Ureter (tissue), 1 donor: Measurements from ENCODE around the gene C11orf98. TPM values are rescaled to one million over a fixed set of nuclear protein-coding genes. Genes with fewer than 3 reads are reported as not detected.

Experiments
- total RNA-seq: library from RNA; stranded (reverse); gene quantifications from one replicate; pipeline ENCODE4 v1.2.4, GENCODE V29; 2023
- donor health status: DM: yes; HTN: yes; CAD: no.

The C11orf98 gene
- total RNA-seq, 1 donor from 2014 or later: 52.6 TPM

Other genes with a start within 250 kb of the C11orf98 start
- not detected for gene SCGB1A1, start 246.2 kb downstream of the C11orf98 start, total RNA-seq
- 546 TPM for gene AHNAK, start 118.4 kb downstream of the C11orf98 start, total RNA-seq
- gene EEF1G, start 91.3 kb downstream of the C11orf98 start, total RNA-seq: 1,627 TPM
- gene TUT1, start 73.7 kb downstream of the C11orf98 start, total RNA-seq: 30.4 TPM
- 128 TPM for gene MTA2, start 63.3 kb downstream of the C11orf98 start, total RNA-seq
- gene EML3, start 52.4 kb downstream of the C11orf98 start, total RNA-seq: 83.2 TPM
- gene ROM1, start 52.0 kb downstream of the C11orf98 start, total RNA-seq: 5.4 TPM
- gene B3GAT3, start 43.2 kb downstream of the C11orf98 start, total RNA-seq: 50.7 TPM
- 271 TPM for gene GANAB, start 18.6 kb downstream of the C11orf98 start, total RNA-seq
- 19.2 TPM for gene INTS5, start 11.9 kb downstream of the C11orf98 start, total RNA-seq
- gene CSKMT, start 102 bp upstream of the C11orf98 start, total RNA-seq: 20.7 TPM
- gene UQCC3, start 6.5 kb upstream of the C11orf98 start, total RNA-seq: 6.6 TPM
- 9.8 TPM for gene LBHD1, start 7.1 kb upstream of the C11orf98 start, total RNA-seq
- 90.5 TPM for gene UBXN1, start 13.9 kb upstream of the C11orf98 start, total RNA-seq
- gene LRRN4CL, start 24.3 kb upstream of the C11orf98 start, total RNA-seq: 5.0 TPM
- 55.9 TPM for gene BSCL2, start 42.2 kb upstream of the C11orf98 start, total RNA-seq
- not detected for gene GNG3, start 42.5 kb upstream of the C11orf98 start, total RNA-seq
- 50.4 TPM for gene HNRNPUL2, start 62.2 kb upstream of the C11orf98 start, total RNA-seq
- gene TTC9C, start 63.3 kb upstream of the C11orf98 start, total RNA-seq: 36.7 TPM
- gene ZBTB3, start 89.0 kb upstream of the C11orf98 start, total RNA-seq: 16.0 TPM
- 76.6 TPM for gene POLR2G, start 96.4 kb upstream of the C11orf98 start, total RNA-seq
- gene TAF6L, start 106.2 kb upstream of the C11orf98 start, total RNA-seq: 22.1 TPM
- 63.9 TPM for gene TMEM179B, start 122.2 kb upstream of the C11orf98 start, total RNA-seq
- 18.4 TPM for gene TMEM223, start 126.8 kb upstream of the C11orf98 start, total RNA-seq
- gene NXF1, start 140.2 kb upstream of the C11orf98 start, total RNA-seq: 94.6 TPM
- gene STX5, start 166.8 kb upstream of the C11orf98 start, total RNA-seq: 30.1 TPM
- gene TEX54, start 167.6 kb upstream of the C11orf98 start, total RNA-seq: not detected
- 58.8 TPM for gene WDR74, start 174.4 kb upstream of the C11orf98 start, total RNA-seq
- 245 TPM for gene SLC3A2, start 215.7 kb upstream of the C11orf98 start, total RNA-seq